NCI-H524 treated with DMSO at 0.1 percent for 48 hours (cell line): ENCODE measurements around the gene TMX1.

Source experiments
- DNase-seq: peaks from one replicate; lab custom pipeline; 2025; lab: John Stamatoyannopoulos, UW

Gene TMX1

DNA sequence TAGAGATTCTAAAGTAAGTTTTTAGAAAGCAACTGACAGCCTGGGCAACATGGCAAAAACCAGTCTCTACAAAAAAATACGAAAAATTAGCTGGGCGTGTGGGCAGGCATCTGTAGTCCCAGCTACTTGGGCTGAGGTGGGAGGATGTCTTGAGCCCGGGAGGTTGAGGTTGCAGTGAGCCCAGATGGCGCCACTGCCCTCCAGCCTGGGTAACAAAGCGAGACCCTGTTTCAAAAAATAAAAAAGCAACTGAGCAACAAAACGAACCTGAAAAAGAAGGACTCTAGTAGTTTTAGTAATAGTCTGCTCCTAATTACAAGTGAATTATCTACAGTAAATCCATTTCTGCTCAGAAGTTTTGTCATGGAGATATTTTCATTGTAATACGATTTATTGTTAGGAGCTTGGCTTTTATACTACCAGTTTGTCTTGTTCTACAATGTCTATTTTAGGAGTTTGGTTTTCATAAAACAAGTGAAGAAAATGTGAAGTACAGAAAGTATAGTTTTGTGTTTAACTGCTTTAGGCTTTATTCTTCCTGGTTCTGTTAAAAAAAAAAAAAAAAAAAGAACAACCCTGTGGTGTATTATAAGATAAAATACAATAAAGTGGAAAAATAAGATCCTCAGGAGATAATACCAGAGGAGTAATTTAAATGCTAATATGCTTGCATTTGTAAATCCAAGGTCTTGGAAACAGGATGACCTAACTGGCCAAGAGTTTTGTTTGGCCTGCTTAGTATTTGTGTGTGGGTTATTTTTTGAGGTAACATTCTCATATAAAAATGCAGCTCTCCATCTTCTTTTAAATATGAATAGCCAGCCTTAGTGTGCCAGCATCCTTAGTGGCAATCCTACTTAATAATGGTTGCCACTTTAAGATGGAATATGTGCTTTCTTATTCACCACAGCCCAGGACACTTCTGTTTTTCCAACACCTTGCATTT, 2.8 kb downstream of the TMX1 start:
- peak; percentile 8 for DNase-seq

DNA sequence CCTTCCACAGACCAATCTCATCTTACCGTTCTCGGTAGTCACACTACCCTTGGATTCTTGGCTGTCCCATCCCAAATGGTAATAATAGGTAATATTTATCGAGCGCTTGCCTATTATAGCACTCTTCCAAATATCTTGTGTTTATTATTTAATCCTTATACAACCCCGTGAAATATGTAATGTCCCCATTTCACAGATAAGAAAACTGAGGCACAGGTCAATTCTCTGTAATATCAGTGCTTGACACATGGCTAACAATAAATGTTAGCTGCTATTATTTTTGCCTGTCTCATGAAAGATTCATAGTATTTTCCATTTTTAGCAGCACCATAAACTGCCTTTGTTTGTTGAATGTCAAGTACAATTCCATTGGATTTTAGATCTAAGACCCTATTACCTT, 4.5 kb downstream of the TMX1 start:
- no peak for DNase-seq

DNA sequence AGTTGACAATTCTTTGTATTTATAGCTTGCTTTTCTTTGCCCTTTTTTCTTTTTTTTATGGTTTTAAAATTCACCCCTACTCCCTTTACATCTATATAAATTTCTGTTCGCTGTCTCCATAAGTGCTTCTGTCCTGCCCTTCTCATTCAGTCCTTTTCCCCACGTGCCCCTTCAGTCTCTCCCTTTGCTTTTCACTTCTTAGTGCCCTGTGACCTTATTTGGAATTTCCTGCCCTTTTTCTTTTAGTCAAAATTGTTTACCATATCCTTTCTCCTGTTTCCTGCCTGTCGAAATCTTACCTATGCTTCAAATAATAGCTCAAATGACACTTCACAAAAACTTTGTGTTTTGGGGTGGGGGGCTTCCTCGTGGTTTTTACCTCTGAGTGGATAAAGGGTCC, 6.0 kb downstream of the TMX1 start:
- DNase-seq: no peak

DNA sequence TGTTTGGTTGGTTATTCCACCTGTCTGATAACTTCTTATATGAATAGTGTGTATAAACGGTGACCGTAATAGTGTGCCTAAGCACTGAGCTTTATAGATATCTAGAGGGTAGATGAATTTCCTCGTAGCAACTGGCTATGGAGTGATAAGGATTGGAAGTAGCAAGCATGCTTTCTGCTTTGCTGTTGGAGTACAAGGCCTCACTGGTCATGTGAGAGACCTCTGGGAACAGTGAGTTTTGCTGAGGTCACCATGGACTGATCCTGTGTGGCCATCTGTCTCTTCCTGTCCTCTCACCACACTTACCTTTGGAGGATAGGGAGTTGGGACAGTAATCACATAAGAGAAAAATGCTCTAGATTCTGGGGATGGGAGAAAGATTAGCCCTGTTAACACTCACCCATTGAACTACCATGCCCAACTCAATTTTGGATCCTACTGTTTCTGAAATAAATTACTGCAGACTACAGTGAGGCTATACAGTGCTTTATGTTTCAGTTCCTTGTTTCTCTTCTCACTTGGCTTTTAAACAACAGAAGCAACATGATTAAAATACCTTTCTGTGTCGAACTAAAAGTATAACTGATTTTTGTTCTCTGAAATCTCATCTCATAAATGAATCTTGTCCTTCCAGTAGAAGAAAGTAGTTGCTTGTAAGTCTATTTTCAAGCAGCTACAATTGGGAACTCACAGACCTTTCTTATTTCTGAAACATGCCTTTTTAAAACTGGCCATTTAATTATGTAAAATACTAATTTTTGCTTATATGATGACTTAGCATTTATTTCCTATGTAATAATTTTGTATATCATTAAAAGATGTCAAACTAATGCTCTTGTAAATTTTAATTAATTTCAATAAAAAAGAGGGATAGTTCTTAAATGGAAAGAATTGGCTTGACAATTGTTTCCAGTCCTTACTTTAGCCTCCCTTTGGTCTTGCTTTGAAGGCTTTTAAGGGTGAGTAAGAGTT, 8.3 kb downstream of the TMX1 start:
- no peak for DNase-seq

DNA sequence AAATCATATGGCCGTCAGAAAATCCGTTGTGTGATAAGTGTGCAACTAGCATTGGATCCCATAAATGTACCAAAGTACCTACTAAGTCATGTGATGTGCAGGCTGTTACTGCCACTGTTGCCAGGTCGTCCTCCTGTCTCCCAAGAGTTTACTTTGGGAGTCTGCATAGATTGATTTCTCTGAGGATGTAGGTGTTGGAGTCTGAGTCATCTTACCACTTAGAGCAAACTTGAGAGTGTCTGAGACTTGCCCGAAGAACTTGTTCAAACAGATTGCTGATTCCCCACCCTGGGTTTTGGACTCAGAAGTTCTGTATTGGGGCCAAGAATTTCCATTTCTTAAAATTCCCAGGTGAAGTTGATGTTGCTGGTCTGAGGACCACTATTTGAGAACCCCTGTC, 11.4 kb downstream of the TMX1 start:
- DNase-seq: no peak

DNA sequence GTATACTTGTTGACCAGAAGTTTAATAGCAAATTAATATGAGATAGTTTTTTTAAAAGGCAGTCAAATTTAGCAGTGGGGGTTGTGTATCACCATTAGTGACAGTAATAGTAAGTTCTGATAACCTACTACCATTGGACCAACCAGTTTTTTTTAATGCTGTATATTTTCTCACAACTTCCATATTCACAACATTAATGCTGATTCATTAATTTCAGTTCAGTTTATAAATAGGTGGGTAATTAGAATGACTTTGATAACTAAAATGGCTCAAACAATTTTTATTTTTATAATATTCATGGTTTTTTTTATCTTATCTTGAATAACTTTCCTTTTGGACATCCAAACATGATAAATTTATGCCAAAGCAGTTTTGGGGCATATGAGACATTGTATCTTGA, 13.8 kb downstream of the TMX1 start:
- no peak for DNase-seq

DNA sequence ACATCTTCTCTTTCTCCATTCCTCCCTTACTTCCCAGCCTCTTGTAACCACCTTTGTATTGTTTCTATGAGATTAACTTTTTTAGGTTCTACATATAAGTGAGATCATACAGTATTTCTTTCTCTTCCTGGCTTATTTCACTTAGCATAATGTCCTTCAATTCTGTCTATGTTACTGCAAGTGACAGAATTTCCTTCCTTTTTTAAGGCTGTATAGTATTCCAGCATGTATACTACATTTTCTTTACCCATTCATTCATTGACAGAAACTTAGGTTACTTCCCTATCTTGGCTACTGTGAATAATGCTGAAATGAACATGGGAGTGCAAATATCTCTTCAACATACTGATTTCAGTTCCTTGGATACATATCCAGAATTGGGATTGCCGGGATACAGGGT, 18.2 kb downstream of the TMX1 start:
- no peak for DNase-seq

DNA sequence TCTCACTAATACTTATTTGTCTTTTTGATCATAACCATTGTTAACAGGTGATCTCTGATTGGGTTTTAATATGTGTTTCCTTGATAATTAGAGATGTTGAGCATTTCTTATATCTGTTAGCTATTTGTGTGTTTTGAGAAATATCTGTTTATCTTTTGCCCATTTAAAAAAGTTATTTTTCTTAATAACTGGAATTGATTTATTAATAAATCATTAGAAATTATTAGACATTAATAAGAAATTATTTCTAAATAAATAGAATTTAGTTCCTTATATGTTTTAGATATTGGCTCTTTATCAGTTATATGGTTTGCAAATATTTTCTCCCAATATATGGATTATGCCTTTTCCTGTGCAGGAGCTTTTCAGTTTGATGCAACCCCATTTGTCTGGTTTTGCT, 18.7 kb downstream of the TMX1 start:
- no peak for DNase-seq

DNA sequence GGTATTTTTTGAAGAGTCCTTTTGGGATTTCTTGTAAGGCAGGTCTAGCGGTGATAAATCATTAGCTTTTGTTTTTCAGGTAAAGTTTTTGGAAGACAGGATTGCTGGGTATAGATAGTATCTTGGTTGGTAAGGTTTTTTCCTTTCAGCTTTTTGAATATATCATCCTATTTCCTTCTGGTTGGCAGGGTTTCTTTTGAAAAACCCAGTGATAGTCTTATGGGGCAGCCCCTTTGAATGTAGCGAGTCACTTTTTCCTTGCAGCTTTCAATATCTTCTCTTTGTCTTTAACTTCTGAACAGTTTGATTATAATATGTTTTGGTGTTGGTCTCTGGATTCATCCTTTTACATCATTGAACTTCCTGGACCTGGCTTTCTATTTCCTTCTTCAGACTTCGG, 20.2 kb downstream of the TMX1 start:
- no peak for DNase-seq

DNA sequence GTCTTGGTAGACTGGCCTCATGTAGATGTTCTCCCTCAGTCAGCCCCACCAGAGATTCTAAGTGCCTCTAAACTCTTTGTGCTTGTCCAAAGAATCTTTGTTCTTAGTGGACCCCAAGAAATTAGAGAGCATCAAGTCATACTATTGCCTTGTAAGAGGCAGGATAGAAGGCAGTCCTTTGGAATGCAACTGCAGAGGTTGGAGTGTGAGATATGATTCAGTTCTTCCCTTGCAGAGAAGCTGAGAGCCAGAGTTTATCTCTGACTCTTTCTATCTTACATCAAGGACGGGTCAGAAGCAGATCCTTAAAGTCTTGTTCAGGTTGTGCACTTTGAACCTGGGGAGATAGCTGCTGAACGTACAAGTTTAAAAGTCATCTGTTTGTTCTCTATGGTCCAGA, 21.1 kb downstream of the TMX1 start:
- DNase-seq: no peak

DNA sequence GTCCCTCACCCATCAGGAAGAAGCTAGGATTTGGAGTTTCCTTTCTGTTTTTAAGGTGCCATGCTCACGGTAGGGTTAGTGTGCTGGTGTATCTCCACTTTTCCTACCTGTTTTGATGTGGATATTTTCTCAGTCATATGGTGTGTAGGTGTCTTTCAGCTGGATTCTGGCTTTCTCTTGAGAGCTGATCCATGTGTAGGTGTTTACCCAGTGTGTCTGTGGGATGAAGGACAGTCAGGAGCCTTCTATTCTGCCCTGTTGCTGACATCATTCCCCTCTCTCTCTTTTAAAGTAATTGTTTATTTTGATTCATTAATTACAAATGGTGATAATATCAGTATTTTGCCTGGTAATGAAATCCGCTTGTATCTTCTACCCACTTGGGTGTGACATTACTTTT, 22.8 kb downstream of the TMX1 start:
- DNase-seq: no peak

DNA sequence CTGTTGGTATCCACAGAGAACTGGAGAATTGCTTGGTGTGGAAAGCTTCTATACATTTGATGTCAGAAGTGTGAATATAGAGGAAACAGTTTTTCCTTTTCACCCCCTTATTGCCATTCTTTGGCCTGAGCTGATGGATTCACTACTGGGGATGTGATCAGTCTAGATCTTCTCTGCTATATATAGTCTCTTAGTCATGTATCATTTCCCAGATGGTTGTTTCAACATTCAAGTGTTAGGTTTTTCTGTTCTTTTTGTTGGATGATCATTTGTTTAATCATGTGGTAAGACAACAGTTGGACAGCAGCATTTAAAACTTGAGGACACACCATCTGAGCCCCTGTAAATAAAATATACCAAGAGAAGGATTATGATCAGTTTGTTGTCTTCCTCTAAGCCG, 29.6 kb downstream of the TMX1 start:
- no peak for DNase-seq

DNA sequence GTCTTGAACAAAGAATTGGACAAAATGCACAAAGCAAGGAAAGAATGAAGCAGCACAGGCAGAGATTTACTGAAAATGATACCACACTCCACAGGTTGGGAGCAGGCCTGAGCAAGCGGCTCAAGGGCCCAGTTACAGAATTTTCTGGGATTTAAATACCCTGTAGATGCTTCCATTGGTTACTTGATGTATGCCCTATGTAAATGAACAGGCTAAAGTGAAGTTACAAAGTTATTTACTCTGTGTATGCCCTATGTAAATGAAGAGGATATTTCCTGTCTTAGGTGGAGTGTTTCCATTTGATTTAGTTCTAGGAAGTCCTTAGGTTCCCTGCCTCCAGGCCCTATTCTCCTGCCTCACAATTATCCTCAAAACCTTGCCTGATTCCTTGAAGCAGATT, 36.6 kb downstream of the TMX1 start:
- no peak for DNase-seq

DNA sequence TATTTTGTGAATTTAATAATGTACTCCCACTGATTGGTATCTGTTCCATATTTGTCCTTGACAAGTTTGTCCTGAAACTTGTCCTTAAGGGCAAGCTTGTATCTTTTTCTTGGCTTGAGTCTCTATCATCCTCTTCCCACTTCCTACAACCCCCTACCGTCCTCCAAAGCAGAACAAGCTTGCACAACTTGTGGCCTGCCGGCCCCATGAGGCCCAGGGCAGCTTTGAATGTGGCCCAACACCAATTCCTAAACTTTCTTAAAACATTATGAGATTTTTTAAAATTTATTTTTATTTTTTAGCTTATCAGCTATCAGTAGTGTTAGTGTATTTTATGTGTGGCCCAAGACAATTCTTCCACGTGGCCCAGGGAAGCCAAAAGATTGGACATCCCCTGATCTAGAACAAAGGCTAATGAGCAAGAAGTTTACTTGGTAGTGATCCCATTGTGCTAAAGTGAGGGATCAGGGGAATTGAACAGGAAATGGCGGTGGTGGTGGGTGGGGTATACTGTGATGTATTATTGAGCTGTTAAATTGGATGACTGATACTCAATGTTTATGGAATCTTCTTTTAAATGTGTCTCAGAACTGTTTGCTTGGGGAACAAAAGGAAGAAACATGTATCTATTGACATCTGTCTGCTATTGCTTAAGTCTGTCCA, 37.8 kb downstream of the TMX1 start:
- no peak for DNase-seq

DNA sequence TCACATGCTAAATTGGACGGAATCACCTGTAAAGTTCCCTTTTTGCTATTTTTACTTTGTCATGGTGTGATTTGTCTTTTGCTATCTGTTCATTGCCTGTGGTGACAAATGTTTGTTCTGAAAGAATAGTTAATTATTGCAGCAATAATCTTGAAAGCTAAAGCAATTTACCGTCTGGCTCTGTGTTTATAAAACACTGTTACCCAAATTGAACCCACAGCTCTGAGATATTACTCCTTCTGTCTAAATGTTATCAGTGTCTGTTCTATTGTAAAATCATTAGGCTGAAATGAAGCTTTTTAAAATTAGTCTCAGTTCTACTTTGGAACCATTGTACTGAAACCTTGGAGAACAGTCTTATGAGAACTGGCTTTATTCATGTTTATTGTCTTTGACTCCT, 42.5 kb downstream of the TMX1 start:
- no peak for DNase-seq

DNA sequence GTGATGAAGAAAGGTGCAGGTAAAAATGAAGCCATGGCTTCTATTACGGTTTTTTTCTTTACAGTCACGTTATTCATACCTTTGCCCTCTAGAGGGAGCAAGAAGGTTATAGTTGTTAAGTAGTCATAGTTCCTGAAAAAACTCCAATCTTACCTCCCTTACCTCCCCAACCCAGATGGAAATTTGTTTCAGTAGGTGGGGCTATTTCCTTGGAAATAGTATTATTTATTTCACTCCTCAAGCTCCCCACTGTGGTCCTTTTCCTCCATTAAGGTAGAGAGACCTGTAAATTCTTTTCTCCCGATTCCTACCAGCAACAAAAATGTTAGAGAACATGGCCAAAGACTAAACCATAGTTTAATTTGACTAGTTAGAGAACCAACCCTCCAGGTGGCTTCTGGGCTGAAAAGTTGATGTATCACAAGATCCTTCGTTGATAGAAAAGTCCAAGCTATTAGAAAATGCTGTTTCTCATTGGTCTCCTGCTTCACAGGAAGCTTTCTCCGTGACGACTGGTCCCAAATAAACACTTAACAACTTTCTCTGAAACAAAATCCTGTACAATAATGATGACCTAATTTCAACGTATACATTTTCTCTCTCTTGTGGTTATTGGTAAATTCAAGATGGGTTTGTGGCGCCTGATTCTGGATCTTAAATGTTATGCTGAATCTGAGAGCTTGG, 43.5 kb downstream of the TMX1 start:
- DNase-seq: peak; percentile 83

DNA sequence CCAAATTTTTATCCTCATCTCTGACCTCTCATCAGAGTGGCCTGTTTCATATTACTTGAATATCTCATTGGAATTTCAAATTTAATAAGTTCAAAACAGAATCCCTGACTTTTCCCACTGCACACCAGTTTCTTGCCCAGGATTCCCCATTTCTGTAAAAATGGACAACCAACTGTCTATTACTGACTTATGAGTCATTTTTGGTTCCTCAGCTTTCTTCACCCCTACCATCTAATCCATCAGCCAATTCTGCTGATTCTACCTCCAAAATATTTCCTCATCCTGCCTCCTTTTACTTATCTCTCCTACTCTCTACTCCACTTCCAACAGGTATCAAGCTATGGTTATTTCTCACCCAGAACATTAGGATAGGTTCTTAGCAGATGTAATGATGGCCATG, 44.2 kb downstream of the TMX1 start:
- no peak for DNase-seq

DNA sequence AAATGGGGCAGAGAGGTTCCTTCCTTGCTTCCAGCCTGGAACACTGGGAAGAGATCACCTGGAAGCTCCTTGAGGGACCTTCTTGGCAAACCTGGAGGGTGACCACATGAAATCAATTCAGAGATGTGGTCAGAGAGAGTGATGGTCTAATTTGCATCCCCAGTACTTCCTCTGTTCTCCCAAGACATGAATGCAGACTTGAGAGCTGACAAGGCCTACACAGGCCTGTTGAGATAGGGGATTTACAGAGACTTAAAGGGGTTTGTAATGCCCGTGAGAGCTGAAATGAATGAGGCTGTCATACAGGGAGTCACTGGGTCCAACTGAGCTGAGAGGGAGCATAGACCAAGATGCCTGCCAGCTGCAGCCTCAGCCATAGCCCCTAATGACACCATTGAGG, 45.1 kb downstream of the TMX1 start:
- no peak for DNase-seq

DNA sequence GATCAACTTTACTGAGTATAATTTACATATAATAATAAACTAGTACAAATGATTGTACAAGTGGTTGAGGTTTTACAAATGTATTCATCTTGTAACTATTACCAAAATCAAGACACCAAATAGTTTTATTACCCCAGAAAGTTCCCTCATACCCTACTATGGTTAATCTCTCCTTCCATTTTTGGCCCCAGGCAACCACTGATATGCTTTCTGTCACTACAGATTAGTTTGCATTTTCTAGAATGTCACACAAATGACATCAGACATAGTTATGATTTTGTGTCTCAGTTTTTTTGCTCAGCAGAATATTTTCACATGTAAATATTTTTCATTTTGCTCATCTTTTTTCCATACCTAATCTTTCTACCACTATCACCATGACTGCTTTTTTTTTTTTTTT, 49.1 kb downstream of the TMX1 start:
- DNase-seq: no peak

DNA sequence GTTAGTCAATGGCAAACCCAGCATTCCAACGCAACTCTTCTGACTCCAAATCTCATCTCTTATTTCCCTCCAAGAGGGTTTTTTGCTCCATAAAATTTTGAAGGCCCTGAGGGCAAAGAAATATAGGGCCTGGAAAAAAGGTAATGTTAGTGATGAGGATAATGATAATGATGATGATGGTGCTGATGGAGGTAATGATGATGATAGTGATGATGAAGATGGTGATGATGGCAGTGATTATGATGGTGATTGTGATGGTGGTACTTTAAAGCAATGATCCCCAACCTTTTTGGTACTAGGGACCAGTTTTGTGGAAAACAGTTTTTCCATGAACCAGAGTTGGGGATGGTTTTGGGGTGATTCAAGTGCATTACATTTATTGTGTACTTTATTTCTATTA, 50.1 kb downstream of the TMX1 start:
- DNase-seq: no peak

DNA sequence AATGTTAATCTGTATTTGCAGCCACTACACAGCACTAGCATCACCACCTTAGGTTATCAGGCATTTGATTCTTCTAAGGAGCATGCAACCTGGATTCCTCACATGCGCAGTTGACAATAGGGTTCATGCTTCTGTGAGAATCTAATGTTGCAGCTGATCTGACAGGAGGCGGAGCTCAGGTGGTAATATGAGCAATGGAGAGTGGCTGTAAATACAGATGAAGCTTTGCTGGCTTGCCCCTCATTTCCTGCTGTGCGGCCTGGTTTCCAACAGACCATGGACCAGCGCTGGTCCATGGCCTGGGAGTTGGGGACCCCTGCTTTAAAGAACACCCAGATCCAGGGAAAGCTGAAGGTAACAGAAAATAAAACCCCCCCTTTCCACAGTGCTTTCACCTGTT, 51.0 kb downstream of the TMX1 start:
- no peak for DNase-seq
